RKO (cell line): Measurements from ENCODE around the gene RNF40.
"Not testable (repeated sequence)": the region's sequence is repeated elsewhere in the genome, so short reads cannot be mapped to it uniquely, and the experiment has no call there.

ENCODE experiments used
- DNase-seq: peaks from one replicate; pipeline ENCODE4 v3.0.0-alpha.2; 2016; ENCODE audit warnings: low spot score

RNF40 gene

GRCh38 chr16:30782486-30783279 is 20.6 kb downstream of the RNF40 start:
- DNase-seq, result no peak

GRCh38 chr16:30783280-30784109 is 21.4 kb downstream of the RNF40 start:
- DNase-seq, result no peak

DNA sequence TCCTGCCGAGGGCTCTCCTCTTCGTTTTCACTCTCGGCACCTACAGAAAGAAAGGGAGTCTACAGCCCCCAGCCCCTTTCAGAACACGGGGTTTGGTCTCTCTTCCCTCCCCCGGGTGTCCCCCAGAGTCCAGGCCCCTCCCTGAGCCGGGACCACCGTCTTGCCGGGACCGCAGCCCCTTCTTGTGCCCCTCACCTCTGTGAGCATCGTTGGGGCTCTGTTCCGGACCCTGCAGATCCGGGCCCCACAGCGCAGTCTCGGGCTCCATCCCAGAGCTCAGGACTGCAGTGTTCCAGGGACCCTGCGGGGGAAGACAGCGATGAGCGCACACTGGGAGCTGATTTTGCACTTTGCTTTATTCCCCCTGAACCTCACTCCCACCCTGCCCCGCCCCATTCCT is 22.1 kb downstream of the RNF40 start:
- DNase-seq, result no peak

DNA sequence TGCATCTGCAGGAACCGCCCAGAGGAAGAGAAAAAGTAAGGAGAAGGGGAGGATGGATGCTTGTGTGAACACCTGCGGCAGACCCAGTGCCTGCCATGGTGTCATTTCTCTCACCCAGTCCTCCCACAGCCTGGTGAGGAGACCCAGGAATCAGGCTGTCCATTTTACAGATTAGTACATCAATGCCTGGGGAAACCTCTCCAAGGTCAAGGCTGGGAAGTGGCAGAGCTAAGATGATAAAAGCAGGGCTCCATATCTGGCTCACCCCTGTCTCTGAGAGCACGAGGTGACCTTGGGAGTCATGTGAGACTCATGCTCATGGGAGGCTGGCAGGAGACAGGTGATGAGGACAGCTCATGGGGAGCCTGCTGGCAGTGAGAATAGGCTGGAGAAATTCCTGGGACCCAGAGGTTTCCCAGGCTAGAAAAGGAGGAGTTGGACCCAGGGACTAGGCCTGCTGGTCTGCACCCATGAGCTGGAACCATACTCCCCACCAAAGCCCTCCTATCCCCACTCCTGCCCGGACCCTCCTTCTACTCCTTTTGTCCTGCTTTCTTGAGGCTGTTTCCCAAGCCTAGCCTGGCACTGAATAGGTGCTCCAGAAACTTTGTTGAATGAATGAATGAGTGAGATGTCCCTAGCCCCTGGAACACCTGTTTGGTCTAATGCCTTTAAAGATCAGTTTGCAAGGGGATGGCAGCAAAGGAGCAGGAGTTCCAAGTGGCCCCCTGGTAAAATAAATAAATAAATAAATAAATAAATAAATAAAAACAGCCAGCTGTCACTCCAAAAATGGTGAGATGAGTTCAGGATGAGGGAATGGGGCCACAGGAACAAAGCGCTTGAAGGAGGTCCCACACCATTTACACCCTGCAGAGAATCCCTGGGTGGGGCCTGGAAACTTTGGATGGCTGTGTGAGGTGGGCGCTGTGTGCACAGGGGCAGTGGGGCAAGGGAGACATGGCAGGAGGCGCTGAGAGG is 23.3 kb downstream of the RNF40 start:
- peak; percentile 44 for DNase-seq

- peak; percentile 67 for DNase-seq
Measured at GRCh38 chr16:30786115-30786935, 24.2 kb downstream of the RNF40 start.

DNA sequence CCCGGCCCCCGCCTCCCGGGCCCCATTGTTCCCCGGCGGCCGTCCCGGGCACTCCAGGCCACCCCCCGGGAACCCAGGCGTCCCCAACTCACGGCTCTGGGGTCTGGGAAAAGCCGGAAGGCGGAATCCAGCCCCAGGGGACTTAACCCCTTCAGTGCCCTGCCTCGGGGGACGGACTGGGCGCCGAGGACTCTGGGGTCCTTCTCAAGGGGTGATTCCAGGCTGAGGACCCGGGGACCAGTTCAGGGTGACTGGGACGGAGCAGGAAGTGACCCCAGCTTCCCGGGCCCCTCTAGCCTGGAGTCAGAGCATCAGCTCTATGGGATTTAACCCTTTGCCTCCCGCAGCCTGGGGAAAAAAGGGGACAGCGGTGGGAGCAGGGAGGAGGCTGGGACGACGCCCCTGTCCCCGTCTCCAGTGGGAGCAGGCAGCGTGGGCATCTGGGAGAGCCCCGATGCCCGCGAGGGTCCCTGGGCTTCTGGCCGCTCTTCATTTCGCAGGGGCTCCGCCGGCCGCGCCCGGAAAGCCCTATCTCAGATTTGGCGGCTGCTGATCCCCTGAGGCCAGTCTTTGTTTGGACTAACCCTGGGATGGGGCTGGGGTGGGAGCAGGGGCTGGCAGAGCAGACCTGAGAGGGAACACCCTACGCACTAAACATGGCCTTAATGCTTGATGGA is 25.0 kb downstream of the RNF40 start, which contains the start of gene ZNF629:
TSS of gene ZNF629 (minus strand) at position 270 of the 677 bp plus-strand sequence. CDS start 2,723 bp downstream, outside the sequence.
- peak; percentile 84 for DNase-seq

GRCh38 chr16:30787613-30788378 is 25.7 kb downstream of the RNF40 start:
- DNase-seq, result peak; percentile 46

- no peak for DNase-seq
Measured at GRCh38 chr16:30793508-30794069, 31.5 kb downstream of the RNF40 start.

- DNase-seq, result no peak
Measured at GRCh38 chr16:30794634-30795033, 32.5 kb downstream of the RNF40 start.

DNA sequence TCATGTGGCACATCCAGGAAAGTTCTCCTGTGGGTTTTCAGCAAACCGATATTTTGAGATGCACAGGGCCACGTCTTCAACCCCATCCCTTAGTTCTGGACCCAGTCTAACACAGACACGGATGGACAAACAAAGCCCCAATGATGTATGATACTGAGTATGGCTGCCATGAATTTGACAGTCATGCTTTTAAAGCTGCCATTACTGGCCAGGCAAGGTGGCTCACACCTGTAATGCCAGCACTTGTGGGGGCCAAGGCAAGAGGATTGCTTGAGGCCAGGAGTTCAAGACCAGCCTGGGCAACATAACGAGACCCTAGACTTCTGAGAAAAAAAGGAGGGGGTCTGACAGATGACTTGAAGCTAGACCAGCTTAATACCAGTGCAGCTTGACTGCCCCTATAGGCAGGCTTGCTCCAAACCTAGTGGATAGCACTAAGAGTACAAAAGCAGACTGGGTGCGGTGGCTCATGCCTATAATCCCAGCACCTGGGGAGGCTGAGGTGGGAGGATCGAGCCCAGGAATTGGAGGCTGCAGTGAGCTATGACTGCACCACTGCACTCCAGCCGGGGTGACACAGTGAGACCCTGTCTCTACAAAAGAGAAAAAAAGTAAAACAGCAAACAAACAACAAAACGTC is 35.7 kb downstream of the RNF40 start:
- peak; percentile 59 for DNase-seq

- DNase-seq, result no peak
Measured at GRCh38 chr16:30802936-30803335, 40.8 kb downstream of the RNF40 start.

DNA sequence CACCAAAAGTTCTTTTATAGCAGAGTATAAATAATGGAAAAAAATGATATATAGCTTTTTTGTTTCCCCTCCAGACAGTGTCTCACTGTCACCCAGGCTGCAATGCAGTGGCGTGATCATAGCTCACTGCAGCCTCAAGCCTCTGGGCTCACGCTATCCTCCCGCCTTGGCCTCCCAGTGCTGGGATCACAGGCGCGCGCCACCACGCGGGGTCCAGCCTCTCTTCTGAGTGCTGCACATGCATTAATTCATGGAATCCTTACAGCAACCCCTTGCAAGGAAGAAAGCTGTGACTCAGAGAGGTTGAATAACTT is 42.9 kb downstream of the RNF40 start:
- peak; percentile 72 for DNase-seq

GRCh38 chr16:30805370-30806169 is 43.4 kb downstream of the RNF40 start:
- DNase-seq, result peak; percentile 87

DNA sequence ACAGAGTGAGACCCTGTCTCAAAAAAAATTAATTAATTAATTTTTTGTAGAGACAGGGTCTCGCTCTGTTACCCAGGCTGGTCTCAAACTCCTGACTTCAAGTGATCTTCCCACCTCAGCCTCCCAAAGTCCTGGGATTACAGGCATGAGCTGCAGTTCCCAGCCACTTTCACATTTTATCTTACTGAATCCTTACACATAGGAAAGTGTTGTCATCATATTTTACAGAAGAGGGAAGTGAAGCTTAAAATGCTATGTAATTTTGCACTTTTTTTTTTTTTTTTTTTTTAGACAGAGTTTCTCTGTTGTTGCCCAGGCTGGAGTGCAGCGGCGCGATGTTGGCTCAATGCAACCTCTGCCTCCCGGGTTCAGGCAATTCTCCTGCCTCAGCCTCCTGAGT is 46.0 kb downstream of the RNF40 start:
- DNase-seq, result no peak

- DNase-seq, result not testable (repeated sequence)
Measured at GRCh38 chr16:30808890-30809426, 46.8 kb downstream of the RNF40 start.

GRCh38 chr16:30809675-30810074 is 47.6 kb downstream of the RNF40 start:
- not testable (repeated sequence) for DNase-seq

DNA sequence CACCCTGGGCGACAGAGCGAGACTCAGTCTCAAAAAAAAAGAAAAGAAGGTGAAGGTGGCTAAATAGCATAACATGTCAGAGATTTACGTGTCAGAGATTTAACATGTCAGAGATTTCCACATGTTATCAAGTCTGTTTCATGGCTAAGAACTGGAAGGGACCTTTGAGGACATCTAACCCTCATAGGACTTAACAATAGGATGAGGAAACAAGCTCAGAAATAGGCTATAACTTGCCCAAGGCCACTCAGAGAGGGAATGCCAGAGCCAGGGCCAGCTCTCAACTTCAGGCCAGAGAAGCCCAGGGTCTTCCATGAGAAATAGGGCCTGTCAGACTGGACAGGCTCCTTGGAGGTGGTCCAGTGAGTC is 51.7 kb downstream of the RNF40 start:
- DNase-seq, result no peak

GRCh38 chr16:30816769-30817168 is 54.6 kb downstream of the RNF40 start:
- no peak for DNase-seq
